ENCODE data around the gene MFN1.

Gene MFN1

DNA sequence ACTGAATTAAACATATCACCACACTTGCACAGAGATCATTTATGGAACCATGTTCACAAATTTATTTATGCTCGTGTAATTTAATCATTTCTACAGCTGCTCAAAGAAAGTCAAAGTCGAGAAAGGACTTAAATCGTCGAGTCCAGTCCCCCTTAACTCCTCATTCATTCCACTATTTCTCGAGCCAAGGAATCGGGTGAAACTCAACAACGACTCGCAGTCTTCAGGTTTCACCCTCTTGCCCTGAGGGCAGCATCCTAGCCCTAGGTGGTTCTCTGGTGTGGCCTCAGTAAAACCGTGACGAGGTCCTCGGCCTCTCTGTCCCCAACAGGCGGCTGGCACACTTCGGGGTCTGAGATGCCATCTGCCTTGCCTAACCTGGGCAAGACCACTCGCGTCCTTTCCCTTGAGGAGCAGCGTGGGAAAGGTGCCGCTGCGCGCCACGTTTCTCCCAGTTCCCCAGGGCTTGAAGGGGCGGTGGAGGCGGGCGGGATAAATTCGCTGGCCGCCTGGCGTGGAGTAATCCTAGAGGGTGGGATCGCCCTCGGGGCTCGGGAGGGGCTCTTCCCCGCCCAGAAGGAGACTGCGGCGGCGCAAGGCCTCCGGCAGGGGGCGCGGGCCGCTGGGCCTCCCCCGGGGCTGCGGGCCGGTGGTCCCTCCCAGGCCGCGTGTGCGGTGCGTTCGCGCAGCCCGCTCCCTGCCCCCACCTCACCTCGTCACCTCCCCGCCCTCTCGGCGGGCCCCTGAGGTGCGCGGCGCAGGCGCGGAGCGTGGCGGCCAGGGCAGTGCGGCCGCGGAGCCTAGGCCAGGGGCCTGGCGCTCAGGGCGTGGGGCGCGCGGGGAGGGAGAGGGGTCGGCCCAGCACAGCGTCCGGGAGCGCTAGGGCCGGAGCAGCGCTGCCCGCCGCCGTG, 25.0 kb upstream of the MFN1 start, which contains the start of gene ZNF639 (continued):
- TF ChIP-seq, protein P1, sequence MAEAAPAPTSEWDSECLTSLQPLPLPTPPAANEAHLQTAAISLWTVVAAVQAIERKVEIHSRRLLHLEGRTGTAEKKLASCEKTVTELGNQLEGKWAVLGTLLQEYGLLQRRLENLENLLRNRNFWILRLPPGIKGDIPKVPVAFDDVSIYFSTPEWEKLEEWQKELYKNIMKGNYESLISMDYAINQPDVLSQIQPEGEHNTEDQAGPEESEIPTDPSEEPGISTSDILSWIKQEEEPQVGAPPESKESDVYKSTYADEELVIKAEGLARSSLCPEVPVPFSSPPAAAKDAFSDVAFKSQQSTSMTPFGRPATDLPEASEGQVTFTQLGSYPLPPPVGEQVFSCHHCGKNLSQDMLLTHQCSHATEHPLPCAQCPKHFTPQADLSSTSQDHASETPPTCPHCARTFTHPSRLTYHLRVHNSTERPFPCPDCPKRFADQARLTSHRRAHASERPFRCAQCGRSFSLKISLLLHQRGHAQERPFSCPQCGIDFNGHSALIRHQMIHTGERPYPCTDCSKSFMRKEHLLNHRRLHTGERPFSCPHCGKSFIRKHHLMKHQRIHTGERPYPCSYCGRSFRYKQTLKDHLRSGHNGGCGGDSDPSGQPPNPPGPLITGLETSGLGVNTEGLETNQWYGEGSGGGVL (tag by site-specific recombination; IDR thresholded peaks at IDR 0.05), result peak; percentile 37; the same call in 1 of the 2 replicates
- TF ChIP-seq BCL11B (tag by site-specific recombination; IDR thresholded peaks at IDR 0.05; ENCODE audit: low read depth) (peak; percentile 21; the same call in 1 of the 2 replicates), CTCF (tag by site-specific recombination; IDR thresholded peaks at IDR 0.05) (peak; percentile 54; the same call in 1 of the 2 replicates), ZNF792 (tag by site-specific recombination; IDR thresholded peaks at IDR 0.05) (no peak), PRDM10 (tag by site-specific recombination; IDR thresholded peaks at IDR 0.05) (peak; percentile 92), SP2 (tag by site-specific recombination; IDR thresholded peaks at IDR 0.05) (peak; percentile 41; the same call in 1 of the 2 replicates), ZNF596 (tag by site-specific recombination; IDR thresholded peaks at IDR 0.05) (0 out of 2 replicates have a peak, but pooled peaks have one; percentile 17), ZNF146 (tag by site-specific recombination; IDR thresholded peaks at IDR 0.05) (no peak), GLIS1 (tag by site-specific recombination; IDR thresholded peaks at IDR 0.05) (peak; percentile 39; the same call in 1 of the 2 replicates), HIC1 (tag by site-specific recombination; IDR thresholded peaks at IDR 0.05) (peak; percentile 92), ZNF2 (tag by site-specific recombination; IDR thresholded peaks at IDR 0.05) (peak; percentile 37; the same call in 1 of the 2 replicates), PBX3 (CRISPR knock-in tag; IDR thresholded peaks at IDR 0.05) (peak; percentile 82; the same call in 1 of the 2 replicates), ZFHX2 (tag by site-specific recombination; conservative IDR thresholded peaks at IDR 0.05) (peak; percentile 85), ZNF529 (tag by site-specific recombination; IDR thresholded peaks at IDR 0.05; ENCODE audit: insufficient replicate concordance) (no peak), ZBTB20 (tag by site-specific recombination; IDR thresholded peaks at IDR 0.05) (peak; percentile 60; the same call in 1 of the 2 replicates), KLF10 (tag by site-specific recombination; IDR thresholded peaks at IDR 0.05) (peak; percentile 55), WT1 (tag by site-specific recombination; IDR thresholded peaks at IDR 0.05) (no peak), ZBTB44 (tag by site-specific recombination; IDR thresholded peaks at IDR 0.05) (peak; percentile 31; the same call in 1 of the 2 replicates), ZFP41 (tag by site-specific recombination; IDR thresholded peaks at IDR 0.05; ENCODE audit: borderline replicate concordance) (no peak), GLIS2 (tag by site-specific recombination; IDR thresholded peaks at IDR 0.05) (peak; percentile 88), ZNF335 (tag by site-specific recombination; conservative IDR thresholded peaks at IDR 0.05) (peak; percentile 70), ZNF548 (tag by site-specific recombination; IDR thresholded peaks at IDR 0.05) (no peak), EGR2 (tag by site-specific recombination; IDR thresholded peaks at IDR 0.05; ENCODE audit: low read depth) (peak; percentile 83)
- TF ChIP-seq, protein P2, sequence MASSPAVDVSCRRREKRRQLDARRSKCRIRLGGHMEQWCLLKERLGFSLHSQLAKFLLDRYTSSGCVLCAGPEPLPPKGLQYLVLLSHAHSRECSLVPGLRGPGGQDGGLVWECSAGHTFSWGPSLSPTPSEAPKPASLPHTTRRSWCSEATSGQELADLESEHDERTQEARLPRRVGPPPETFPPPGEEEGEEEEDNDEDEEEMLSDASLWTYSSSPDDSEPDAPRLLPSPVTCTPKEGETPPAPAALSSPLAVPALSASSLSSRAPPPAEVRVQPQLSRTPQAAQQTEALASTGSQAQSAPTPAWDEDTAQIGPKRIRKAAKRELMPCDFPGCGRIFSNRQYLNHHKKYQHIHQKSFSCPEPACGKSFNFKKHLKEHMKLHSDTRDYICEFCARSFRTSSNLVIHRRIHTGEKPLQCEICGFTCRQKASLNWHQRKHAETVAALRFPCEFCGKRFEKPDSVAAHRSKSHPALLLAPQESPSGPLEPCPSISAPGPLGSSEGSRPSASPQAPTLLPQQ (tag by site-specific recombination; IDR thresholded peaks at IDR 0.05), result peak; percentile 77
